ENCODE results near the gene STAG1. TPM values are rescaled to one million over a fixed set of nuclear protein-coding genes. Genes with fewer than 3 reads are reported as not detected.

Gene STAG1
- total and polyA plus RNA-seq, 9 of the 15 experiments (the other 6 are each of a cell fraction or from before 2014, with no cell fraction given) = 2.7 to 17.7 (median 8.8) TPM

DNA sequence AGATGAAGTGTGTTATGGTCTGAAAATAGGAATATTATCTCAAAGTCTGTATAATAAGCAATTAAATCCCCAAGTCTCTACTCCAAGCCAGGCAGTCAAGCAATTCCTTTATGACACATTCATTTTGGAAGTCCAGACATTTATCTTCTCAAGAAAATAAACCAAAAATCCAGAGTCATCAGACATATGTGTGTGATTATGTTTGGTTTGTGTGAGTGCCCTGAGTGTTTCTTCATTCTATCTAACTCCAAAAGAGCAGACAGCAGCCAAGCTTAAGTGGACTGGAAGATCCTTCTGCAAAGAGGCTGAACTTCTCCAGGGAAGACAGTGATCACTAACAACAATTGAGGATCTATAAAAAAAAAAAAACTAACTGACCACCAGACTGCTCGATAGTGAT, 239.8 kb downstream of the STAG1 start:
- no peak overlapping the region for H3K4me3 ChIP-seq
- H3K79me2 ChIP-seq (ENCODE audit: control insufficient read depth, insufficient read depth, low read length) = no peaks in the 10 kb centered on the region
- H3K36me3 ChIP-seq (ENCODE audit: control insufficient read depth, insufficient read depth, low read length) = no peaks in the 10 kb centered on the region
- ChIA-PET CTCF (ENCODE audit: low intra/inter-chr PET ratio) (no interaction called here), POLR2A (interaction anchor here (0.8 kb wide), 1 partner anchor 237 kb away, joined by 3 read pairs; no protein-coding TSS in a partner anchor)
- no peak overlapping the region for H3K27ac ChIP-seq (ENCODE audit: extremely low read depth, low read depth, low read length)
- no peaks in the 10 kb centered on the region; the same call in 1 of the 2 replicates for H3K9me3 ChIP-seq (replicated peaks; ENCODE audit: control insufficient read depth, insufficient read depth, low read depth, low read length)
- 30% methylated on average over 1 of the region's 1 CpG for WGBS (ENCODE audit: insufficient coverage, low coverage, missing lambda C conversion rate)
- in situ Hi-C loops (cut with MboI) = no loop called here
- H3K9ac ChIP-seq (ENCODE audit: insufficient read depth in 1 of 2, low read depth in 2 of 2, low read length in 2 of 2) = no peak overlapping the region
- TF ChIP-seq RBM25 (IDR thresholded peaks at IDR 0.05; ENCODE audit: low read depth, low read length, severe bottlenecking) = no peak
- FAIRE-seq (no peak), ATAC-seq (no peak), DNase-seq (ENCODE audit: extremely low read depth in 1 of 4, low spot score in 3 of 4) (no peak)
- H3K4me2 ChIP-seq (ENCODE audit: insufficient read depth, low read length) = no peak overlapping the region
- H3K4me1 ChIP-seq (replicated peaks in 1 of 2; ENCODE audit: control insufficient read depth in 2 of 2, insufficient read depth in 2 of 2, low read length in 2 of 2) = no peaks in the 10 kb centered on the region
- H4K20me1 ChIP-seq (replicated peaks; ENCODE audit: control insufficient read depth, insufficient read depth, low read length) = no peaks in the 10 kb centered on the region
- BruUV-seq (replicated peaks) = no TSS peak
- no peak overlapping the region for H2AFZ ChIP-seq (ENCODE audit: low read depth, low read length)
- no peaks in the 10 kb centered on the region for H3K27me3 ChIP-seq (ENCODE audit: control insufficient read depth in 2 of 2, insufficient read depth in 2 of 2, low read length in 2 of 2)
- H3K9me1 ChIP-seq (ENCODE audit: control insufficient read depth, insufficient read depth, low read length) = no peaks in the 10 kb centered on the region
- intact Hi-C loops (cut with micrococcal nuclease) = no loop called here

GRCh38 chr3:136505676-136506075, 246.5 kb downstream of the STAG1 start:
- ChIA-PET POLR2A (interaction anchor here (0.6 kb wide), 1 partner anchor 269 kb away, joined by 3 read pairs; no protein-coding TSS in a partner anchor), CTCF (ENCODE audit: low intra/inter-chr PET ratio) (no interaction called here)
- Histone ChIP-seq H3K9me1 (ENCODE audit: control insufficient read depth, insufficient read depth, low read length) (no peaks in the 10 kb centered on the region), H4K20me1 (replicated peaks; ENCODE audit: control insufficient read depth, insufficient read depth, low read length) (no peaks in the 10 kb centered on the region), H3K79me2 (ENCODE audit: control insufficient read depth, insufficient read depth, low read length) (no peaks in the 10 kb centered on the region), H3K27me3 (ENCODE audit: control insufficient read depth in 2 of 2, insufficient read depth in 2 of 2, low read length in 2 of 2) (no peaks in the 10 kb centered on the region), H3K4me2 (ENCODE audit: insufficient read depth, low read length) (no peak overlapping the region), H3K4me3 (no peak overlapping the region), H3K9ac (ENCODE audit: insufficient read depth in 1 of 2, low read depth in 2 of 2, low read length in 2 of 2) (no peak overlapping the region), H3K27ac (ENCODE audit: extremely low read depth, low read depth, low read length) (no peak overlapping the region), H2AFZ (ENCODE audit: low read depth, low read length) (no peak overlapping the region), H3K4me1 (replicated peaks in 1 of 2; ENCODE audit: control insufficient read depth in 2 of 2, insufficient read depth in 2 of 2, low read length in 2 of 2) (no peaks in the 10 kb centered on the region), H3K9me3 (replicated peaks; ENCODE audit: control insufficient read depth, insufficient read depth, low read depth, low read length) (no peaks in the 10 kb centered on the region), H3K36me3 (ENCODE audit: control insufficient read depth, insufficient read depth, low read length) (no peaks in the 10 kb centered on the region)
- no TSS peak for BruUV-seq (replicated peaks)
- no peak for DNase-seq (ENCODE audit: extremely low read depth in 1 of 4, low spot score in 3 of 4)
- intact Hi-C loops (cut with micrococcal nuclease) = loop anchor here (10.0 kb wide), 1 partner anchor 431 kb away; no protein-coding TSS in a partner anchor
- no peak for ATAC-seq
- in situ Hi-C loops (cut with MboI) = no loop called here
- 64% methylated on average over 1 of the region's 1 CpG for WGBS (ENCODE audit: insufficient coverage, low coverage, missing lambda C conversion rate)
- no peak for FAIRE-seq
- no peak for TF ChIP-seq HMBOX1 (IDR thresholded peaks at IDR 0.05)
- no peak for TF ChIP-seq MCM3 (IDR thresholded peaks at IDR 0.05)
- TF ChIP-seq, protein P1, sequence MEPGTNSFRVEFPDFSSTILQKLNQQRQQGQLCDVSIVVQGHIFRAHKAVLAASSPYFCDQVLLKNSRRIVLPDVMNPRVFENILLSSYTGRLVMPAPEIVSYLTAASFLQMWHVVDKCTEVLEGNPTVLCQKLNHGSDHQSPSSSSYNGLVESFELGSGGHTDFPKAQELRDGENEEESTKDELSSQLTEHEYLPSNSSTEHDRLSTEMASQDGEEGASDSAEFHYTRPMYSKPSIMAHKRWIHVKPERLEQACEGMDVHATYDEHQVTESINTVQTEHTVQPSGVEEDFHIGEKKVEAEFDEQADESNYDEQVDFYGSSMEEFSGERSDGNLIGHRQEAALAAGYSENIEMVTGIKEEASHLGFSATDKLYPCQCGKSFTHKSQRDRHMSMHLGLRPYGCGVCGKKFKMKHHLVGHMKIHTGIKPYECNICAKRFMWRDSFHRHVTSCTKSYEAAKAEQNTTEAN (CRISPR knock-in tag; IDR thresholded peaks at IDR 0.05) = no peak
- TF ChIP-seq MYBL2 (IDR thresholded peaks at IDR 0.05; ENCODE audit: low read depth) = no peak
- no peak for TF ChIP-seq MYBL2 (CRISPR knock-in tag; IDR thresholded peaks at IDR 0.05; ENCODE audit: borderline replicate concordance)
- TF ChIP-seq NONO (IDR thresholded peaks at IDR 0.05; ENCODE audit: low read depth in 2 of 2, low read length in 1 of 2) = no peak
- no peak for TF ChIP-seq TEAD1 (CRISPR knock-in tag; IDR thresholded peaks at IDR 0.05)

Measured in K562 (cell line).